Vagina (tissue), 2 donors: ENCODE data around the gene CRTC1.

Experiments used
- POLR2A ChIP-seq, 2 donors: fragments of 450-650 bp; IDR thresholded peaks; one replicate each; pipeline ENCODE4 v1.6.1; 2017; ENCODE audit warnings: antibody characterized with exemption in 2 of 2, mild to moderate bottlenecking in 2 of 2, moderate library complexity in 2 of 2
- POLR2AphosphoS5 ChIP-seq, 2 donors: sonication (generic); formaldehyde crosslinking; IDR thresholded peaks; one replicate each; pipeline ENCODE4 v1.9.0; 2017; ENCODE audit warnings: antibody characterized with exemption in 2 of 2, mild to moderate bottlenecking in 2 of 2, low read depth in 1 of 2; ENCODE audit not compliant: insufficient read depth in 1 of 2
- TF ChIP-seq, protein P1 (sequence below), 3 experiments: fragments of 450-650 bp in 2 of 3; fragments of 200-600 bp in 1 of 3; sonication (generic) in 1 of 3; IDR thresholded peaks; one replicate each; pipeline ENCODE4 v1.5.1; 2017 to 2019; ENCODE audit warnings: antibody characterized with exemption in 3 of 3, mild to moderate bottlenecking in 2 of 3, moderate library complexity in 2 of 3

DNA sequence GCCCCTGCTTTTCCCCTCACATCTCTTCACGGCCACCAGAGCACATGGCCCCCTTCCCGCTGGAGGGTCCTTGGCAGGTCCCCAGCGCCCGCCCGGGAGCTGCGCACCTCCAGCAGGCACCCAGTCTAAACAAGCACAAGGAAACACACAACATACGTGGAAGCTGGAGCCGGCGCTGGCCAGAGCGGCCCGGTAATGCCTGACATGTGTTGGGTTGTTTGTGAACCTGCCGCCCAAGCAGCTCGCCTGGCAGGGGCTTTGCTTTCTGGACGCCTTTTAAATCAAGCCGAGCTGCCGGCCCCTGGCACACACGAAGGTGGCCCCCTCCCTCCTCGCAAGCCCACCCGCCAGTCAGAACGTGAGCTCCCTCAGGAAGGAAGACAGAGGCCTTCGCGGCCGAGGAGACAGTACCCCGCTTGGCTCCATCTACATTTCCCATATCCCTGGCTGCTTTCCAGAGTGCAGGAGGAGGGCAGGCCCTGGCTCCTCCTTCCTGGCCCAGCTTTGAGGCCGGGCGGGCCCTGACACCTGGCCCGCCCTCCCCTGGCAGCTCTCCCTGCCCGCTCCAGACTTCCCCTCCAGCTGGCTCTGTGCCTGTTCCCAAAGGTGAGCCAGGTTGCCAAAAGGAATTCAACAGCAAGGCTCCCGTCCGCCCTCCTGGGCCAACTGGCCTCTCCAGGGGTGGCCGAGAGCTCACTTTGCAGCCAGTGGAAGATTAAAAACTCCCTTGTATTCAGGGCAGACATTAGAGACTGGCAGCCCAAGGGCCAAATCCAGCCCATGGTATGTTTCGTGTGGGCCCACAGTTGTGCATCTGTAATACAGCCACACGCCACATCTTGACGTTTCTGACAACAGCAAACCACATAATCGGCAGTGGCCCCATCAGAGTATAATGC lies 78.9 kb downstream of the CRTC1 start:
- TF ChIP-seq, protein P1, sequence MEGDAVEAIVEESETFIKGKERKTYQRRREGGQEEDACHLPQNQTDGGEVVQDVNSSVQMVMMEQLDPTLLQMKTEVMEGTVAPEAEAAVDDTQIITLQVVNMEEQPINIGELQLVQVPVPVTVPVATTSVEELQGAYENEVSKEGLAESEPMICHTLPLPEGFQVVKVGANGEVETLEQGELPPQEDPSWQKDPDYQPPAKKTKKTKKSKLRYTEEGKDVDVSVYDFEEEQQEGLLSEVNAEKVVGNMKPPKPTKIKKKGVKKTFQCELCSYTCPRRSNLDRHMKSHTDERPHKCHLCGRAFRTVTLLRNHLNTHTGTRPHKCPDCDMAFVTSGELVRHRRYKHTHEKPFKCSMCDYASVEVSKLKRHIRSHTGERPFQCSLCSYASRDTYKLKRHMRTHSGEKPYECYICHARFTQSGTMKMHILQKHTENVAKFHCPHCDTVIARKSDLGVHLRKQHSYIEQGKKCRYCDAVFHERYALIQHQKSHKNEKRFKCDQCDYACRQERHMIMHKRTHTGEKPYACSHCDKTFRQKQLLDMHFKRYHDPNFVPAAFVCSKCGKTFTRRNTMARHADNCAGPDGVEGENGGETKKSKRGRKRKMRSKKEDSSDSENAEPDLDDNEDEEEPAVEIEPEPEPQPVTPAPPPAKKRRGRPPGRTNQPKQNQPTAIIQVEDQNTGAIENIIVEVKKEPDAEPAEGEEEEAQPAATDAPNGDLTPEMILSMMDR (IDR thresholded peaks at IDR 0.05) = no peak
- TF ChIP-seq POLR2A (IDR thresholded peaks at IDR 0.05) (no peak), POLR2AphosphoS5 (IDR thresholded peaks at IDR 0.05; ENCODE audit: insufficient read depth in 1 of 2, low read depth in 1 of 2) (peak in 1 of 2 donors; percentile 28)
